NB4 (cell line): Measurements from ENCODE around the gene BTBD16.
A peak's percentile ranks its signal among the peaks of the same experiment; 100 is the strongest.

ENCODE experiments used
- DNase-seq: peaks from one replicate; pipeline ENCODE4 v3.0.0; 2010; ENCODE audit warnings: low read depth
- H3K4me3 ChIP-seq: one replicate; pipeline ENCODE4 v1.5.1; 2011; ENCODE audit warnings: mild to moderate bottlenecking, low read depth, low read length, moderate library complexity
- CTCF ChIP-seq: IDR thresholded peaks from one replicate; pipeline ENCODE4 v1.5.1; 2012; ENCODE audit warnings: low read depth, low read length
- MYC ChIP-seq: IDR thresholded peaks from 2 replicates; pipeline ENCODE4 v1.6.1; 2011; ENCODE audit warnings: low read depth, low read length
- POLR2A ChIP-seq: IDR thresholded peaks from 2 replicates; pipeline ENCODE4 v1.6.1; 2011; ENCODE audit warnings: mild to moderate bottlenecking; ENCODE audit not compliant: insufficient read length; ENCODE audit errors: extremely low read depth
- TF ChIP-seq, protein P1 (sequence below): IDR thresholded peaks from 2 replicates; pipeline ENCODE4 v1.6.1; 2011; ENCODE audit warnings: low read depth, low read length

The BTBD16 gene

DNA sequence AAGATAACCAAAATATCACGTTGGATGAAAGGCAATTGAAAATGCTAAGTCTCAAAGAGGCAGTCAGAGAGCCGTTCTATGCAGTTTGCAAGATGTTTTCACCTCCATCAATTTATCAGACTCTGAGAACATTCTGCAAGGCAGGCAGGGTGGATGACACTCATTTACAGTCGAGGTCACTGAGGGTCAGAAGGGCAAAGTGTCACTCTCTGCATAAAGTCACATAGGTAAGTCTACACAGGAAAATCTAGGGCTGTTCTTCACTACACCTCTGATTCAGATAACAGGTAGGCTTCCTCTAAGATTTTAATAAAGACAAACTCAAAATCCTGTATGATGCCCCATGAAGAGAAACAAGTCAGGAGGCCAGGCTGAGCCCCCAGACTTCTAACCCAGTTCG is 102.0 kb downstream of the BTBD16 start:
- no peak for TF ChIP-seq CTCF
- no peak for TF ChIP-seq MYC
- TF ChIP-seq POLR2A: no peak
- TF ChIP-seq, protein P1, sequence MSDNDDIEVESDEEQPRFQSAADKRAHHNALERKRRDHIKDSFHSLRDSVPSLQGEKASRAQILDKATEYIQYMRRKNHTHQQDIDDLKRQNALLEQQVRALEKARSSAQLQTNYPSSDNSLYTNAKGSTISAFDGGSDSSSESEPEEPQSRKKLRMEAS: no peak
- no peak for DNase-seq
- no peak overlapping the region for H3K4me3 ChIP-seq

GRCh38 chr10:122373721-122374120 is 102.6 kb downstream of the BTBD16 start:
- no peak for TF ChIP-seq POLR2A
- TF ChIP-seq MYC: no peak
- TF ChIP-seq CTCF: no peak
- TF ChIP-seq, protein P1: no peak
- peak overlapping the region; percentile 30 for H3K4me3 ChIP-seq
- DNase-seq: no peak

DNA sequence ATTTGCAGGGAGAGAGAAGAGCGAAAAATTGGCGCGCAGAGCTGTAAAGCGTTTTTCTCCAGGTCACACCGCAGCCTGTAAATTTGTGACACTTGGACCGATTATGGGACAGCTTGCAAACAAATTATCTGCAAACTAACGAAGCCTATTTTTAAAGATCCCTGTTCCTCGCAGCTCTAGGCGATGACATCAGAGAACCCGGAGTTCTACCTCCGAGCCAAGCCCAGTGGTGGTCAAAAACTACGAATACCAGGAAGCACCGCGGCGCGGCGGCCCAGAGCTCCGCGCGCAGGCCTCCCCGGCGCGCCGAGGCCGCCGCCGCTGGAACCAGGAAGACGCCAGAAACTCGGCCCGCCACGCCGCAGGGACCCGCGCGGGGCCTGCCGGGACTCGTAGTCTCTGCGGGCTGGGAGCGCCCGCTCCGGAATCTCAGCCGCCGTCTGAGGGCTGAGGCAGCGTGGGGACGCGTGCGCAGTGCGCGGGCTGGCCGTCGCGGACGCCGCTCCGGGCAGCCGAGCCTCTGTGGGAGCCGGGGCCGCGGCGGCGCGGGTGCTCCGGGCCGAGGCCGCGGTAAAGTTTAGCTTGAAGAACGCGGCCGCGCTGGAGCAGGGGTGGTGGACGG is 103.3 kb downstream of the BTBD16 start, which contains the start of gene PLEKHA1:
Gene PLEKHA1 (plus strand): TSS at position 472 of the 622 bp plus-strand sequence. CDS start 18,493 bp downstream, outside the sequence.
- TF ChIP-seq CTCF (no peak), MYC (peak; percentile 30; the same call in 1 of the 2 replicates)
- H3K4me3 ChIP-seq: peak within 1 kb of the TSS; percentile 40
- peak; percentile 91 for DNase-seq

DNA sequence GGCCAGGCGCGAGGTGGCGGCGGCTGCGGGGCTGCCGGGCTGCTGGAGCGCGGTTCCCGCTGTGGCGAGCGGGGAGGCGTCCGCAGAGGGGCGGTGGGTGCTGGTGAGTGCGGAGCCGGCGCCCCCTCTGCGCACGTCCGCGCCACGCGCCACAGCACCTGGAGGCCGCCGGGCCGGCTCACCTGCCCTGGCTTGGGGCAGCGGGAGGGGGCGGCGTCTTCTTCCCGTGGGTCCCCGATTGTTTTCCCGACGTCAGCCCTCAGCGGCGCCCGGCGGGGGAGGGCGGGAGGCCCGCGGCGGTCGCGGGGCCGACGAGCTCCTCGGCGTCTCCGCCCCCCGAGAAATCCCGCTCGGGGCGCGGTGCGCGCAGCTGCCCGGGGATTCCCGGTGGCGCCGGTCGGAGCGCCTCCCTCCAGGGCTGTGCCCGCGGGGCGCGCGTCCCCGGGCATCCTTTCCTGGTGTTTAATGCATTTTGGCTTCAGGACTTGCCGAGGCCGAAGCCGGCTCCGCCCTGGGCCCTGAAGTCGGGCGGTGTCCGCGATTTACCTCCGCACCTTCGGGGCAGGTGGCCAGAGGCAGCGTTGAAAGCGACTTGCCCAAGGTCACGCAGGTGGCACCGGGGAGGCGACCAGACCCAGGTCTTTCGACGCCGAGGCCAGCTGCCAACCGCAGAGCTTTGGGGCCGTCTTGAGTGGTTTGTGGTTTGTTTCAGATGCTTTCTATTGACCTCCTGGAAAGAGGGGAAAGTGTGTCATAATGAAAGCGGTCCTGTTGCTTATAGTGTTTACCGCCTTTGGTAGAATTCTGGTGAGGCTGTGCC is 104.0 kb downstream of the BTBD16 start:
- peak overlapping the region; percentile 40 for H3K4me3 ChIP-seq
- TF ChIP-seq POLR2A (no peak), MYC (no peak), CTCF (no peak)
- TF ChIP-seq, protein P1: no peak
- peak; percentile 64 for DNase-seq

DNA sequence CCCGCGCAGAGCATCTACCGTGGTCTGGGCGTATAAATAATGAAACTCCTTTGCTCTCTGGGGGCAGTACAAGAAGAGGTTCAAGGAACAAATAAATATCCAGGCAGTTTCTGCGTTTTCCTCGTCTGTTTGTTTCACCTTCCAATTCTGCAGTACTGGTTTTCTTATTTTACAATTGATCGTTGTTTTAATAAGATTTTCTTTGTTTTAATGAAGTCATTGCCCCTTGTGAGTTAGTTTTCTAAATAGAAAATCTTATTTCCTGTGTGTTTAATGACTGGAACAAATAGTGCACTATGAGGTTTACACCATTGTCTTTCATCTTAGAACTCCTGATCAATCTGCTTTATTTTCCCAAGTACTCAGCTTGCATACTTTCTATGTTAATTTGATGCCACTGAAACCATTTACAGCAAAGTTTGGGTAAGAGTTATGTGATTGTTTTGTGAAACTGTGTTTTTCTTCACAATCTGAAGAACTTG is 104.6 kb downstream of the BTBD16 start:
- H3K4me3 ChIP-seq: peak overlapping the region; percentile 40
- no peak for DNase-seq

More for the DNA sequence above, 104.6 kb downstream of the BTBD16 start:
- TF ChIP-seq, protein P1: no peak
- no peak for TF ChIP-seq MYC
- TF ChIP-seq CTCF: no peak
- TF ChIP-seq POLR2A: no peak
